ENCODE results near the gene ASAH2B.
"Not testable (repeated sequence)": the region's sequence is repeated elsewhere in the genome, so short reads cannot be mapped to it uniquely, and the experiment has no call there.

- TF ChIP-seq CTCF (IDR thresholded peaks at IDR 0.05; ENCODE audit: borderline replicate concordance, extremely low read depth, low read length, poor library complexity, severe bottlenecking); EZH2 (IDR thresholded peaks at IDR 0.05; ENCODE audit: borderline replicate concordance, low read depth, low read length, severe bottlenecking): not testable (repeated sequence)
Measured at GRCh38 chr10:50782017-50782416, 42.3 kb downstream of the ASAH2B start.

All from DND-41 (cell line).